ACC112 (cell line): ENCODE results near the gene TOPORS.
"Not testable (repeated sequence)": the region's sequence is repeated elsewhere in the genome, so short reads cannot be mapped to it uniquely, and the experiment has no call there.

Experiments used
- H2AFZ ChIP-seq: fragments of 200-600 bp; sonication (generic); one replicate; pipeline ENCODE4 v1.6.0; 2017; ENCODE audit warnings: antibody characterized with exemption, low read length; ENCODE audit not compliant: unreplicated experiment
- H3K27ac ChIP-seq: fragments of 200-600 bp; sonication (generic); 2 replicates; pipeline ENCODE4 v1.5.1; 2014; ENCODE audit warnings: low read depth, mild to moderate bottlenecking, antibody characterized with exemption, low read length, moderate library complexity
- H3K27me3 ChIP-seq: fragments of 200-600 bp; sonication (generic); 2 replicates; pipeline ENCODE4 v1.6.1; 2014; ENCODE audit warnings: mild to moderate bottlenecking, antibody characterized with exemption, low read length, moderate library complexity, mixed read lengths; ENCODE audit not compliant: insufficient read depth
- H3K36me3 ChIP-seq: fragments of 200-600 bp; sonication (generic); 2 replicates; pipeline ENCODE4 v1.6.1; 2016; ENCODE audit warnings: mild to moderate bottlenecking, antibody characterized with exemption, low read length, moderate library complexity, mixed read lengths; ENCODE audit not compliant: insufficient read depth
- H3K4me1 ChIP-seq: fragments of 200-600 bp; sonication (generic); one replicate; pipeline ENCODE4 v1.6.1; 2016; ENCODE audit warnings: low read length, mixed read lengths; ENCODE audit not compliant: insufficient read depth, unreplicated experiment, control insufficient read depth
- H3K4me3 ChIP-seq: fragments of 200-600 bp; sonication (generic); 2 replicates; pipeline ENCODE4 v1.5.1; 2014; ENCODE audit warnings: mild to moderate bottlenecking, low read depth, low read length
- H3K79me2 ChIP-seq: fragments of 200-600 bp; sonication (generic); one replicate; pipeline ENCODE4 v1.6.0; 2016; ENCODE audit warnings: low read length; ENCODE audit not compliant: control insufficient read depth, unreplicated experiment, insufficient read depth

Gene TOPORS

GRCh38 chr9:32565967-32566366, 13.6 kb upstream of the TOPORS start:
- no peak overlapping the region for H2AFZ ChIP-seq
- peaks cover 27% of the 10 kb centered on the region for H3K79me2 ChIP-seq
- no peak overlapping the region for H3K4me3 ChIP-seq
- H3K27me3 ChIP-seq = no peaks in the 10 kb centered on the region
- H3K36me3 ChIP-seq = peaks cover 14% of the 10 kb centered on the region
- H3K4me1 ChIP-seq = peaks cover 5% of the 10 kb centered on the region
- no peak overlapping the region for H3K27ac ChIP-seq

DNA sequence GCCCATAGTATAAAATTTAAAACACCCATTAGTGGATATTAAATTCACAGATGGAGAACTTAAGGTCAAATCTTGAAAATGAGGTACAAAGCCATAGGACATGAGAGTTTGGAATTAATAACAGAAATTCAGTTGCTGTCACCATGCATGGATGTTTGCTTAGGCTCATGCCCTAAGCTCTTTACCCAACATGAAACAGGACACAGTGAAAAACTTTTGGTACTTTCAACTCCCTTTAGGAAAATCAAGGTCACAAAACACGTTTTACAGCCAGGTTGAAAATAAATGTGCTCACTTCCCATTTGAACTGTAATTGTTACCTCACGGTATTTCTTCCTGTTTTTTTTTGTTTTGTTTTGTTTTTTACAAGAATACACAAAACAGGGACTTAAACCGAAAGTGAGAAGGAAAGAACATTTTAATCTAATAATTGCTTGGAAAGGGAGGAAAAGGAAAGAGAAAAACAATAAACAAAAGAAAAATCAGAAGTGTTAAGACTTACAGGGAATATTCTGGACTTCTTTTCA, 6.1 kb upstream of the TOPORS start:
- Histone ChIP-seq H3K4me1 (peaks cover 9% of the 10 kb centered on the region), H2AFZ (no peak overlapping the region), H3K4me3 (no peak overlapping the region), H3K79me2 (peaks cover 15% of the 10 kb centered on the region), H3K27me3 (no peaks in the 10 kb centered on the region), H3K27ac (no peak overlapping the region), H3K36me3 (no peaks in the 10 kb centered on the region)

DNA sequence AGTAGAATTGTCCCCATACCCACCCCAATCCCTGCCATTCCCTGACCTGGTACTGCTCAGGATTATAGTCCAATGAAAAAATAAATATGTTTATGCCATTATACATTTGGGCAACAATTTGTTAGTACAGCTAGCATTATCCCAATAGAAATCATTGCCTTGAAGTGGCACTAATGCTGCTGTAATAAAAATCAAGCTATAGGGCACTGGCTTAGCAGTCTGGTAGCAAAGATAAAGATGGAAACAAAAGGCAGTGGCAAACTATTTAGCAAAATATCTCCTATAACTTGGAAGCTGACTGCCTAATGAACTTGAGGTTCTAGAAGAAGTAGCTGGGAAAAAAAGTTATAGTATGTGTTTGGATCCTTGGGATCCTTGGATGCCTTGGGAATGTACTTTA, 2.2 kb upstream of the TOPORS start:
- no peaks in the 10 kb centered on the region for H3K27me3 ChIP-seq
- H3K79me2 ChIP-seq = peaks cover 35% of the 10 kb centered on the region
- no peaks in the 10 kb centered on the region for H3K36me3 ChIP-seq
- no peak overlapping the region for H3K4me3 ChIP-seq
- no peak overlapping the region for H2AFZ ChIP-seq
- no peak overlapping the region for H3K27ac ChIP-seq
- peaks cover 16% of the 10 kb centered on the region for H3K4me1 ChIP-seq

DNA sequence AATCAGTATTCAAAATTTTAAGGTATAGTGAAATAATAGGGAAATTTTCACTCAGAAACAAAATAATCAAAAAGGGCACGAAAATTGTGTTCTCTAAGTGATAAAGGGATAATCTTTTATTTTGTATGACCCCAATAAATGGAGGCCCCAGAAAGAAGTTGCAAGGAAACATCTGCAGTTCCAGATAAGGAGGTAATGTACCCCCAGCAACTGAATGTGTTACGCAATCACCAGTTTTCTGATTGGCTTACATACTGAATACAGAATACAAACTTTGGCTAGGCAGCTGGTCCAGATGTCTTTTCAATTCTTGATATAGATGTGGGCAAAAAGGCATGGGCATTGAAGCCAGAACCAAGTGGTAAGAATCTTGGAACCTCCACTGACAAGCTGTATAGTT, 1.7 kb upstream of the TOPORS start:
- Histone ChIP-seq H3K4me1 (peaks cover 16% of the 10 kb centered on the region), H3K79me2 (peaks cover 40% of the 10 kb centered on the region), H3K27ac (no peak overlapping the region), H2AFZ (no peak overlapping the region), H3K36me3 (no peaks in the 10 kb centered on the region), H3K27me3 (no peaks in the 10 kb centered on the region), H3K4me3 (no peak overlapping the region)

DNA sequence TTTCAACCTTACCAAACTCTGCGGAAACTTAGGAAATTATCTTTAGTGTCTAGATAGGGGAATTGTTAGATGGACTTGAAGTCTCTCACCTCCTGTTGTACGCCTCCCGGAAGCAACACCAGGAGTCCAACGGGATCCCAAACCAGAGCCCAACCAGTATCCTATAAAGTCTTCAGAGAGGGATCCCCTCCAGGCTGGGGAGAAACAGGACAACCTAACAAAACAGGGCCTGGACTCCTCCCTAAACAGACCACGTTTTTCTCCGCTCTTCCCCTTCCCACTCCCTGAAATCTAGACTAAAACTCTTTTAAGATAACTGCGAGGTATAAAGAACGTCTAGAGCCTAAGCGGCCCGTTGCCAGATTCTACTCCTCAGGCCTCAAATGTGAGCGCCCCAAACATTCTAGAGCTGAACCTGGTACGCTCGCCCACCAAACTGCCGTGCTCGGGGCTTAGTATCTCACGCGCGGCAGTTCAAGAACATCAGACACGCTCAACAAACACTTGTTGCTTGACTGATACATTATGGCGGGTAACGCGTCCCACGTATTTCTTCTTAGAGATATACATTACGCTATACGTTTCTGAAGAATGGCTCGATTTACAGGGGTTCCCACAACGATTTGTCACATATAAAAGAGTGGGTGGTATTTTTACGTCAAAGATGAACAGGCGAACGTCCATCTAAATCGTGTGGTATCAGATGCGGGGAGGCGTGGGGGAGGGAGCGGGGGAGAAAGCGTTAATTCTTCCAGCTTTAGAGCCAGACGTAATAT, 922 bp downstream of the TOPORS start:
- Histone ChIP-seq H3K79me2 (peaks cover 56% of the 10 kb centered on the region), H3K27me3 (no peaks in the 10 kb centered on the region), H3K4me3 (peak overlapping the region; percentile 84), H3K36me3 (peaks cover 3% of the 10 kb centered on the region; the same call in 1 of the 2 replicates), H2AFZ (peak overlapping the region; percentile 32), H3K4me1 (peaks cover 16% of the 10 kb centered on the region), H3K27ac (peak overlapping the region; percentile 87)

DNA sequence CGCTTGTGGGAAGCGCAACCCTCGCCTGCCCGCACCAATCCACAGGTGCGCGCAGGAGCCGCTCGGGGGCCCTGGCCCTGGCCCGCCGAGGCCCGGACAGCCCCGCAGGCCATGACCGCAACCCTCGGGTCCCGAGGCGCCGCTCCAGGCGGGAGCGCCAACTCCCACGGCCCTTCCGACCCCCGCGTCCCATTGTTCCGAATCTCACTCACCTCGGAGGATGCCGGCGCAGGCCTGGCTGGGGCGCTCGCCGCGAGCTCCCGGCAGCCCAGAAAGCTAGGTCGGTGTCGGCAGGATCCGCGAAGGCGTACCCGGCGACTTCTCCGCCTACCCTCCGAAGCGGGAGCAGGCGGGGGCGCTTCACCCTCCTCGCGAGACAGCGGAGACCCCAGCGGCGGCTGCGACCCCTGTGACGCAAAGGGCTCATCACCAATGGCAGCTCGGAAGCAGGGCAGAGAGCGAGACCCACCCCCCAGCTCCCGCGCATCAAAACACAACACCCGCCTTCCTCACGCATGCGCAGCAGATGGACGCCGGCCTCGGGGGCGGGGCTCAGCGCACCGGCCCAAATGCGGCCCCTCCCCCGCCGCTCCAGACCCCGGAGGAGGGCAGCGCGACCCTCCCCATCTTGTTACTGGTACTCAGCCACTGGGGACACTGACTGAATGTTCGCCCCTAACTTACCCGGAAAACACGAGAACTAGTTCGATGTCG, 1.7 kb downstream of the TOPORS start:
- H3K4me1 ChIP-seq = peaks cover 16% of the 10 kb centered on the region
- peaks cover 63% of the 10 kb centered on the region for H3K79me2 ChIP-seq
- peak overlapping the region; percentile 84 for H3K4me3 ChIP-seq
- H3K36me3 ChIP-seq = peaks cover 6% of the 10 kb centered on the region; the same call in 1 of the 2 replicates
- peak overlapping the region; percentile 32 for H2AFZ ChIP-seq
- H3K27ac ChIP-seq = peak overlapping the region; percentile 87
- no peaks in the 10 kb centered on the region for H3K27me3 ChIP-seq

DNA sequence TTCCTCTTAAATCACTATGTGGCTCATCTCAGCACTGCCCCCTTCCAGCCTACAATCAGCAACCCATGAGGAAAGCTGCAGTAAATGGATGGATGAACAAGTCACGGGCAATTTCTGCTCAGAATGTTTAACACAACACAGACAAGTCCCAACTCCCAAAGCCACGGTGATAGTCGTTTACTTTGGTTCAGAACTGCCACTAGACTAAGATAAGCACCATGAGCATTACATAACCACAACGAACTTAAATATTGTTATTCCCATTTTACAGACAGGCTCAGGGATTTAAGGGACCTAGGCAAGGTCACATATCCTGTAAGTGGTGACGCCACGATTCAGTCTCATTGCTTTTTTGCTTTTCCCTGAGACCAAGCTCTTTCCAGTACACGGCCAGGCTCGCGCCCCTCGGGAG, 2.2 kb downstream of the TOPORS start:
- Histone ChIP-seq H3K4me1 (peaks cover 16% of the 10 kb centered on the region), H2AFZ (no peak overlapping the region), H3K27ac (peak overlapping the region; percentile 49; the same call in 1 of the 2 replicates), H3K36me3 (peaks cover 6% of the 10 kb centered on the region; the same call in 1 of the 2 replicates), H3K4me3 (peak overlapping the region; percentile 84), H3K27me3 (no peaks in the 10 kb centered on the region), H3K79me2 (peaks cover 69% of the 10 kb centered on the region)

GRCh38 chr9:32548213-32548612, 4.2 kb downstream of the TOPORS start:
- peaks cover 82% of the 10 kb centered on the region for H3K79me2 ChIP-seq
- H3K27ac ChIP-seq = not testable (repeated sequence)
- peaks cover 17% of the 10 kb centered on the region for H3K36me3 ChIP-seq

DNA sequence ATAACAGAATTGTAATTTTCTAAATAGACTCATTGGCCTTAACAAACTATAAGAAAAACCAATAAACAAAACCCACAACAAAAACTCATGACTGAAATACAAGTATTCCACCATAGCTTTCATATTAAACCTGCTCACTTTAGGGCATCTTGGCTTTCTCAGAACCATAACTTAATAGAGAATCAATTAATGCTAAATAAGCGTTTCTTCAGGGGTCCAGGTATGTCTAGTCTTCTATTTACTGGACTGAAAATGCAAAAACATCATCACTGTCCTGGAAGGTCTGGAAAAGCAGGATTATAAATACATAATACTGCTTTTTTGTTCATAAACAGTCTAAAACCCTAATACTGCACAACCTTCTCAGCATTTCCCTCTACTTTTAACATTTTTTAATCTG, 6.5 kb downstream of the TOPORS start:
- Histone ChIP-seq H3K27ac (no peak overlapping the region), H3K79me2 (peaks cover 90% of the 10 kb centered on the region), H2AFZ (no peak overlapping the region), H3K4me1 (peaks cover 6% of the 10 kb centered on the region), H3K36me3 (peaks cover 34% of the 10 kb centered on the region), H3K4me3 (no peak overlapping the region), H3K27me3 (no peaks in the 10 kb centered on the region)

More at GRCh38 chr9:32548213-32548612, 4.2 kb downstream of the TOPORS start:
- not testable (repeated sequence) for H2AFZ ChIP-seq, H3K27me3 ChIP-seq, H3K4me3 ChIP-seq, H3K4me1 ChIP-seq

- Histone ChIP-seq H3K27ac (no peak overlapping the region), H3K27me3 (no peaks in the 10 kb centered on the region), H3K36me3 (peaks cover 33% of the 10 kb centered on the region), H3K4me3 (no peak overlapping the region), H3K79me2 (peaks cover 62% of the 10 kb centered on the region), H2AFZ (no peak overlapping the region), H3K4me1 (no peaks in the 10 kb centered on the region)
These were observed 9.3 kb downstream of the TOPORS start for GRCh38 chr9:32543047-32543446.
